HepG2 (cell line): ENCODE measurements around the gene FAM120AOS.
A peak's percentile ranks its signal among the peaks of the same experiment; 100 is the strongest.

Experiments used
- ATF1 ChIP-seq: IDR thresholded peaks from 2 replicates; pipeline ENCODE4 v1.6.1; 2016; ENCODE audit warnings: mild to moderate bottlenecking, control low read depth
- RAD21 ChIP-seq: fragments of 450-650 bp; formaldehyde crosslinking; IDR thresholded peaks from 2 replicates; pipeline ENCODE4 v1.5.0; 2020; ENCODE audit warnings: mild to moderate bottlenecking

- TF ChIP-seq ATF1: no peak
- TF ChIP-seq RAD21 (CRISPR knock-in tag): 0 out of 2 replicates have a peak, but pooled peaks have one; percentile 32
These were observed 1.3 kb downstream of the FAM120AOS start for GRCh38 chr9:93451849-93452709.
